HepG2 (cell line): ENCODE results near the gene TGFBRAP1. TPM values are rescaled to one million over a fixed set of nuclear protein-coding genes. Genes with fewer than 3 reads are reported as not detected.

Experiments
- EP300 ChIP-seq, 3 experiments: sonication (generic) in 1 of 3; formaldehyde crosslinking in 1 of 3; IDR thresholded peaks; 2 replicates each; pipeline versions ENCODE4 v1.5.1 to v1.6.1; 2011 to 2020; ENCODE audit warnings: low read depth in 2 of 3, low read length in 2 of 3, borderline replicate concordance in 1 of 3, improper control_type of control experiment in 1 of 3, mild to moderate bottlenecking in 1 of 3, missing genetic modification reagents in 1 of 3, moderate library complexity in 1 of 3
- GATAD2A ChIP-seq: IDR thresholded peaks from 2 replicates; pipeline ENCODE4 v1.6.1; 2016
- SOX5 ChIP-seq: IDR thresholded peaks from 2 replicates; pipeline ENCODE4 v1.6.1; 2016; ENCODE audit warnings: borderline replicate concordance
- polyA plus RNA-seq, 8 experiments: library from polyadenylated mRNA; depleted of rRNA in 3 of 8; stranded (reverse) in 7 of 8; unstranded in 1 of 8; fragments of >200 nt; fragmentation: Illumina TruSeq in 4 of 8; extraction: Trizol in 4 of 8; gene quantifications; 2 replicates each; pipeline versions ENCODE4 v1.2.1 to v1.2.3, GENCODE V29; 2011 to 2016; ENCODE audit warnings: low read depth in 4 of 8, missing spikeins in 1 of 8, mixed read lengths in 1 of 8; ENCODE audit not compliant: insufficient read depth in 1 of 8
- total RNA-seq, 5 experiments: library from RNA; depleted of rRNA; stranded (reverse); fragments of >200 nt; fragmentation: Illumina TruSeq; extraction: Trizol; gene quantifications; 2 replicates each; pipeline ENCODE4 v1.2.3, GENCODE V29; 2016; ENCODE audit warnings: low read depth in 1 of 5
- TF ChIP-seq, protein P1 (sequence below): sonication (generic); formaldehyde crosslinking; IDR thresholded peaks from 2 replicates; pipeline ENCODE4 v1.4.0; 2020; ENCODE audit warnings: low read depth, mild to moderate bottlenecking, missing genetic modification reagents
- TF ChIP-seq, protein P2 (sequence below): IDR thresholded peaks from 2 replicates; pipeline ENCODE4 v1.4.0; 2020; ENCODE audit warnings: mild to moderate bottlenecking, missing genetic modification reagents

The TGFBRAP1 gene
- total and polyA plus RNA-seq, 2 of the 13 experiments (the other 11 are each of a cell fraction or from before 2014, with no cell fraction given), result 12.7 to 22.9 TPM

DNA sequence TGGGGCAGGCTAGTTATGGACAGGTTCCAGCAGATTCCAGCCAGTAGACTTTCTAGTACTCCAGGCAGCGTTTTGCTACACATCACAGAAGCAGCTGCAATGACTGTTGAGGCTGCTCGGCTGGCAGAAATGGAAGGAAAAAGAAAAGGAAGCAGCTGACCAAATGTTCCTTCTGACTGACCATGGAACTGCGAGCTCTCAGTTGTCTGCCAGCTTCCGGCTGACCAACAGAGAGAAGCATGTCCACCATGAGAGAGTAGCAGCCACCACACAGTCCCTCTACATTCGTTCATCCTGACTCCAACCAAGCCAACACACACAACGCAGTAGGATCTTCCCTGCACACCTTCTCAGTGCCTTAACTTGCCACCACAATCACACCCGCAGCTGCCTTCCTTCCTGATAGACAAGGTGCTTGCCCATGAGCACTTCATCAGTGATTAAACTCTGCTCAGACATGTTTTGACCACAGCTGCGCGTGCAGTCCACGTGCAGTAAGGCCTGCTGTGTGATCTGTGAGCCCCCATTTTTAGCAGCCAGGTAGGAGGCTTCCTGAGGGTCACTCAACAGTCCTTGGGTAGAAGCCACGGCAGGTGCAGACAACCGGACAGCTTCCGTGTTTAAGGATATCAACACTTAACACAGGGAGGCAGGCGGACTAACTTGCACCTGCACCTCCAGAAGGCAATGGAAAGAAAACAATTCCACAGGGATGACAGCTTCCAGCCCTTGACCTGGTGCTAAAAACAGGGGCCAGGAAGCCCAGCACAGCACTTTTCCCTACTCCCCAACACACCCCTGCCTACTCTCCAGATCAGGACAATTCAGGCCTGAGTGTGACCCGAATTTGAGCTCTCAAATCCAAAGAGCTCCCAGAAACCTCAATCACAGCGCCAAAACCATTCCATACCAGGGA lies 996 bp downstream of the TGFBRAP1 start (continued):
- TF ChIP-seq, protein P1, sequence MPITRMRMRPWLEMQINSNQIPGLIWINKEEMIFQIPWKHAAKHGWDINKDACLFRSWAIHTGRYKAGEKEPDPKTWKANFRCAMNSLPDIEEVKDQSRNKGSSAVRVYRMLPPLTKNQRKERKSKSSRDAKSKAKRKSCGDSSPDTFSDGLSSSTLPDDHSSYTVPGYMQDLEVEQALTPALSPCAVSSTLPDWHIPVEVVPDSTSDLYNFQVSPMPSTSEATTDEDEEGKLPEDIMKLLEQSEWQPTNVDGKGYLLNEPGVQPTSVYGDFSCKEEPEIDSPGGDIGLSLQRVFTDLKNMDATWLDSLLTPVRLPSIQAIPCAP (CRISPR knock-in tag), result peak; percentile 90; the same call in 1 of the 2 replicates
- TF ChIP-seq SOX5 (CRISPR knock-in tag), result peak; percentile 42; the same call in 1 of the 2 replicates
- TF ChIP-seq EP300 (IDR thresholded peaks at IDR 0.05; ENCODE audit: low read depth in 2 of 2, low read length in 2 of 2), result no peak
- TF ChIP-seq EP300 (CRISPR knock-in tag; IDR thresholded peaks at IDR 0.05; ENCODE audit: borderline replicate concordance), result peak; percentile 18; the same call in 1 of the 2 replicates
- 0 out of 2 replicates have a peak, but pooled peaks have one; percentile 36 for TF ChIP-seq GATAD2A (CRISPR knock-in tag)
- TF ChIP-seq, protein P2, sequence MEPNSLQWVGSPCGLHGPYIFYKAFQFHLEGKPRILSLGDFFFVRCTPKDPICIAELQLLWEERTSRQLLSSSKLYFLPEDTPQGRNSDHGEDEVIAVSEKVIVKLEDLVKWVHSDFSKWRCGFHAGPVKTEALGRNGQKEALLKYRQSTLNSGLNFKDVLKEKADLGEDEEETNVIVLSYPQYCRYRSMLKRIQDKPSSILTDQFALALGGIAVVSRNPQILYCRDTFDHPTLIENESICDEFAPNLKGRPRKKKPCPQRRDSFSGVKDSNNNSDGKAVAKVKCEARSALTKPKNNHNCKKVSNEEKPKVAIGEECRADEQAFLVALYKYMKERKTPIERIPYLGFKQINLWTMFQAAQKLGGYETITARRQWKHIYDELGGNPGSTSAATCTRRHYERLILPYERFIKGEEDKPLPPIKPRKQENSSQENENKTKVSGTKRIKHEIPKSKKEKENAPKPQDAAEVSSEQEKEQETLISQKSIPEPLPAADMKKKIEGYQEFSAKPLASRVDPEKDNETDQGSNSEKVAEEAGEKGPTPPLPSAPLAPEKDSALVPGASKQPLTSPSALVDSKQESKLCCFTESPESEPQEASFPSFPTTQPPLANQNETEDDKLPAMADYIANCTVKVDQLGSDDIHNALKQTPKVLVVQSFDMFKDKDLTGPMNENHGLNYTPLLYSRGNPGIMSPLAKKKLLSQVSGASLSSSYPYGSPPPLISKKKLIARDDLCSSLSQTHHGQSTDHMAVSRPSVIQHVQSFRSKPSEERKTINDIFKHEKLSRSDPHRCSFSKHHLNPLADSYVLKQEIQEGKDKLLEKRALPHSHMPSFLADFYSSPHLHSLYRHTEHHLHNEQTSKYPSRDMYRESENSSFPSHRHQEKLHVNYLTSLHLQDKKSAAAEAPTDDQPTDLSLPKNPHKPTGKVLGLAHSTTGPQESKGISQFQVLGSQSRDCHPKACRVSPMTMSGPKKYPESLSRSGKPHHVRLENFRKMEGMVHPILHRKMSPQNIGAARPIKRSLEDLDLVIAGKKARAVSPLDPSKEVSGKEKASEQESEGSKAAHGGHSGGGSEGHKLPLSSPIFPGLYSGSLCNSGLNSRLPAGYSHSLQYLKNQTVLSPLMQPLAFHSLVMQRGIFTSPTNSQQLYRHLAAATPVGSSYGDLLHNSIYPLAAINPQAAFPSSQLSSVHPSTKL (CRISPR knock-in tag), result peak; percentile 50
- TF ChIP-seq, all 625 proteins: peak for 296
